Neural cell (in vitro differentiated cells): ENCODE measurements around the gene WDTC1. TPM values are rescaled to one million over a fixed set of nuclear protein-coding genes. Genes with fewer than 3 reads are reported as not detected.

ENCODE experiments used
- H2AFZ ChIP-seq: fragments of 200-600, 300-800 bp; sonication (generic), shearing (Covaris generic); 2 replicates; pipeline ENCODE4 v1.6.0; 2014; ENCODE audit warnings: low read depth, mild to moderate bottlenecking, antibody characterized with exemption, low read length, moderate library complexity
- H3F3A ChIP-seq: fragments of 200-600 bp; shearing (Covaris generic); 2 replicates; pipeline ENCODE4 v1.6.1; 2016; ENCODE audit warnings: mild to moderate bottlenecking, moderate library complexity, mixed read lengths, antibody characterized with exemption, low read length; ENCODE audit not compliant: insufficient read depth, poor library complexity, severe bottlenecking
- H3K27ac ChIP-seq: fragments of 200-600, 300-800 bp; sonication (generic), shearing (Covaris generic); 2 replicates; pipeline ENCODE4 v1.5.1; 2014; ENCODE audit warnings: mild to moderate bottlenecking, low read length, moderate library complexity
- H3K27me3 ChIP-seq: fragments of 300-800, 200-600 bp; sonication (generic), shearing (Covaris generic); 2 replicates; pipeline ENCODE4 v1.6.0; 2014; ENCODE audit warnings: mild to moderate bottlenecking, low read depth, low read length, moderate library complexity; ENCODE audit not compliant: insufficient read depth
- H3K36me3 ChIP-seq: fragments of 300-800, 200-600 bp; sonication (generic), shearing (Covaris generic); 2 replicates; pipeline ENCODE4 v1.5.1; 2014; ENCODE audit warnings: mild to moderate bottlenecking, antibody characterized with exemption, low read length, moderate library complexity; ENCODE audit not compliant: insufficient read depth
- H3K4me2 ChIP-seq: fragments of 300-800, 200-600 bp; sonication (generic), shearing (Covaris generic); 2 replicates; pipeline ENCODE4 v1.6.0; 2014; ENCODE audit warnings: mild to moderate bottlenecking, low read length
- H3K4me3 ChIP-seq: fragments of 300-800, 200-600 bp; sonication (generic), shearing (Covaris generic); 2 replicates; pipeline ENCODE4 v1.5.1; 2014; ENCODE audit warnings: mild to moderate bottlenecking, low read length, moderate library complexity
- H3K79me2 ChIP-seq: fragments of 200-600 bp; shearing (Covaris generic); replicated peaks from 2 replicates; pipeline ENCODE4 v1.6.0; 2014; ENCODE audit warnings: mild to moderate bottlenecking, low read length, moderate library complexity; ENCODE audit not compliant: insufficient read depth
- H3K9ac ChIP-seq: fragments of 300-800, 200-600 bp; sonication (generic), shearing (Covaris generic); 2 replicates; pipeline ENCODE4 v1.6.1; 2016; ENCODE audit warnings: mild to moderate bottlenecking, low read length, mixed read lengths
- H3K9me2 ChIP-seq: fragments of 200-600 bp; shearing (Covaris generic); 2 replicates; pipeline ENCODE4 v1.6.1; 2016; ENCODE audit warnings: mild to moderate bottlenecking, low read length, mixed read lengths; ENCODE audit not compliant: insufficient read depth
- H3K9me3 ChIP-seq: fragments of 200-600, 300-800 bp; sonication (generic), shearing (Covaris generic); 2 replicates; pipeline ENCODE4 v1.6.1; 2016; ENCODE audit warnings: mild to moderate bottlenecking, mixed run types, low read length, moderate library complexity, mixed read lengths
- H4K20me1 ChIP-seq: fragments of 200-600 bp; shearing (Covaris generic); 2 replicates; pipeline ENCODE4 v1.6.1; 2016; ENCODE audit warnings: mild to moderate bottlenecking, mixed run types; ENCODE audit not compliant: insufficient read depth
- CTCF ChIP-seq: fragments of 450-650 bp; IDR thresholded peaks from 2 replicates; pipeline ENCODE4 v1.5.1; 2014; ENCODE audit warnings: antibody characterized with exemption, mild to moderate bottlenecking, moderate library complexity; ENCODE audit not compliant: poor library complexity, severe bottlenecking
- EP300 ChIP-seq: fragments of 450-650 bp; conservative IDR thresholded peaks from 2 replicates; pipeline ENCODE4 v1.6.1; 2014; ENCODE audit warnings: antibody characterized with exemption, mild to moderate bottlenecking, moderate library complexity; ENCODE audit not compliant: poor library complexity, severe bottlenecking
- EZH2 ChIP-seq: fragments of 200-600, 300-800 bp; shearing (Covaris generic), sonication (generic); IDR thresholded peaks from 2 replicates; pipeline ENCODE4 v1.6.1; 2014; ENCODE audit warnings: antibody characterized with exemption, low read length, borderline replicate concordance, mild to moderate bottlenecking; ENCODE audit not compliant: insufficient read depth, poor library complexity, severe bottlenecking
- MXI1 ChIP-seq: fragments of 450-650 bp; conservative IDR thresholded peaks from 2 replicates; pipeline ENCODE4 v1.6.1; 2014; ENCODE audit warnings: antibody characterized with exemption, mild to moderate bottlenecking; ENCODE audit not compliant: poor library complexity, severe bottlenecking
- POLR2AphosphoS5 ChIP-seq: IDR thresholded peaks from 2 replicates; pipeline ENCODE4 v1.6.1; 2012
- RAD21 ChIP-seq: fragments of 450-650 bp; conservative IDR thresholded peaks from 2 replicates; pipeline ENCODE4 v1.6.1; 2014; ENCODE audit warnings: antibody characterized with exemption, mild to moderate bottlenecking, moderate library complexity
- REST ChIP-seq: IDR thresholded peaks from 2 replicates; pipeline ENCODE4 v1.6.1; 2012; ENCODE audit warnings: borderline replicate concordance
- SMC3 ChIP-seq: fragments of 450-650 bp; conservative IDR thresholded peaks from 2 replicates; pipeline ENCODE4 v1.6.1; 2014; ENCODE audit warnings: antibody characterized with exemption, mild to moderate bottlenecking, moderate library complexity; ENCODE audit not compliant: poor library complexity
- TAF1 ChIP-seq: IDR thresholded peaks from 2 replicates; pipeline ENCODE4 v1.6.1; 2012; ENCODE audit warnings: low read depth
- polyA plus RNA-seq: library from polyadenylated mRNA; depleted of rRNA; stranded (reverse); fragments of >200 nt; gene quantifications from 2 replicates; pipeline ENCODE4 v1.2.3, GENCODE V29; 2014

Gene WDTC1
- polyA plus RNA-seq, 1 donor from 2014 or later: 10.9 TPM

- no peaks in the 10 kb centered on the region for H3K79me2 ChIP-seq
- H3K27ac ChIP-seq: no peak overlapping the region
- H3K9ac ChIP-seq: no peak overlapping the region
- no peaks in the 10 kb centered on the region for H4K20me1 ChIP-seq
- H3F3A ChIP-seq: no peaks in the 10 kb centered on the region
- no peaks in the 10 kb centered on the region for H3K9me3 ChIP-seq
- H3K27me3 ChIP-seq: peaks cover 31% of the 10 kb centered on the region
- no peaks in the 10 kb centered on the region for H3K9me2 ChIP-seq
- no peaks in the 10 kb centered on the region for H3K36me3 ChIP-seq
- no peak overlapping the region for H3K4me2 ChIP-seq
- no peak overlapping the region for H3K4me3 ChIP-seq
- TF ChIP-seq RAD21: no peak
- no peak for TF ChIP-seq EZH2
- no peak for TF ChIP-seq CTCF
- TF ChIP-seq EP300: no peak
- TF ChIP-seq REST: no peak
- TF ChIP-seq TAF1: no peak
- H2AFZ ChIP-seq: no peak overlapping the region
These were observed 116.5 kb downstream of the WDTC1 start for GRCh38 chr1:27350663-27351540.

- H3K27me3 ChIP-seq: peaks cover 31% of the 10 kb centered on the region
- H3K27ac ChIP-seq: no peak overlapping the region
- no peak overlapping the region for H3K4me2 ChIP-seq
These were observed 117.2 kb downstream of the WDTC1 start for GRCh38 chr1:27351541-27352107.

More at GRCh38 chr1:27351541-27352107, 117.2 kb downstream of the WDTC1 start:
- H4K20me1 ChIP-seq: no peaks in the 10 kb centered on the region
- H3K4me3 ChIP-seq: no peak overlapping the region
- no peaks in the 10 kb centered on the region for H3F3A ChIP-seq
- H3K9ac ChIP-seq: no peak overlapping the region
- no peak for TF ChIP-seq CTCF
- TF ChIP-seq REST: no peak
- TF ChIP-seq MXI1: no peak
- no peak for TF ChIP-seq EZH2
- no peak for TF ChIP-seq RAD21
- TF ChIP-seq SMC3: no peak
- no peak for TF ChIP-seq TAF1
- TF ChIP-seq POLR2AphosphoS5: no peak
- TF ChIP-seq EP300: no peak
- H3K9me3 ChIP-seq: no peaks in the 10 kb centered on the region
- H3K79me2 ChIP-seq: no peaks in the 10 kb centered on the region
- H2AFZ ChIP-seq: no peak overlapping the region
- no peaks in the 10 kb centered on the region for H3K36me3 ChIP-seq
- H3K9me2 ChIP-seq: no peaks in the 10 kb centered on the region
